NCI-H1417 treated with DMSO at 0.1 percent for 48 hours (cell line): ENCODE results near the gene PRIM1.
"Not testable (repeated sequence)": the region's sequence is repeated elsewhere in the genome, so short reads cannot be mapped to it uniquely, and the experiment has no call there.

ENCODE experiments used
- DNase-seq: peaks from one replicate; lab custom pipeline; 2025; lab: John Stamatoyannopoulos, UW

Gene PRIM1

GRCh38 chr12:56751712-56752598 lies at the start of gene PRIM1:
PRIM1 (minus strand) TSS chr12:56752323; CDS start chr12:56752298, 25 bp downstream.
- DNase-seq = peak; percentile 93

- DNase-seq = no peak
Observed at GRCh38 chr12:56800221-56800620, 48.1 kb upstream of the PRIM1 start.

DNA sequence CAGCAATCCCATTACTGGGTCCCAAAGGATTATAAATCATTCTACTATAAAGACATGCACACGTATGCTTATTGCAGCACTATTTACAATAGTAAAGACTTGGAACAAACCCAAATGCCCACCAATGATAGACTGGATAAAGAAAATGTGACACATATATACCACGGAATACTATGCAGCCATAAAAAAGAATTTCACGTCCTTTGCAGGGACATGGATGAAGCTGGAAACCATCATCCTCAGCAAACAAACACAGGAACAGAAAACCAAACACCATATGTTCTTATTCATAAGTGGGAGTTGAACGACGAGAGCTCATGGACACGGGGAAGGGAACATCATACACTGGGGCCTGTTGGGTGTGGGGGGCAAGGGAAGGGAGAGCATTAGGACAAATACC lies 47.2 kb upstream of the PRIM1 start:
- not testable (repeated sequence) for DNase-seq

GRCh38 chr12:56795791-56796190 lies 43.7 kb upstream of the PRIM1 start:
- not testable (repeated sequence) for DNase-seq

GRCh38 chr12:56795046-56795562 lies 43.0 kb upstream of the PRIM1 start:
- DNase-seq = not testable (repeated sequence)

DNA sequence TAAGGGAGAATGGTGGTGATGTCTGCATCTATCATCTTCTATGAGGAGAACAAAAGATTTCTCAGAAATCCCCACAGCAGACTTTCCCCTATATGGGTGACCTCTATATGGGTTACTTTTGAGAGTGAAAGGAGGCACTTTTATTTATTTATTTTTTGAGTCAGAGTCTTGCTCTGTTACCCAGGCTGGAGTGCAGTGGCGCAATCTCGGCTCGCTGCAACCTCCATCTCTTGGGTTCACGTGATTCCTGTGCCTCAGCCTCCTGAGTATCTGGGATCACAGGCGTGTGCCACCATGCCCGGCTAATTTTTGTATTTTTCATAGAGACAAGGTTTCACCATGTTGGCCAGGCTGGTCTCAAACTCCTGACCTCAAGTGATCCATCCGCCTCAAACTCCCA lies 41.0 kb upstream of the PRIM1 start:
- not testable (repeated sequence) for DNase-seq

DNA sequence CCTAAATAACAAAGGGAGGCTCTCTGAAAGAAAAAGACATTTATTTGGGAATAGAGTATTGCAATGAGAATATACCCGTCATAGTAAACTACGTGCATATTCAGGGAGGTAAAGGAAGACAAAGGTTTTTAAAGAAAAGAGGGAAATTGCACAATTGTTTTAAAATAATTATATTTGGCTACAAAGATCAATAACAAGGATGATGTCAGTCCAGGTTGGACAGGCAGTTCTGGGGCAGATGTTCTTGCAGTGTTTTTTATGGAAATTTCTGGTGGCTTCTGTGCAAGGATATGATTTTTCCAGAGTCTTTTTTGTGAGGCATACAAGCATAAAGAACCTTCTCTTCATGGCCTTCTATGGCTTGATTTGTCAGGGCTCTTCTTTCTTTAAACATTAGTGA lies 40.6 kb upstream of the PRIM1 start:
- DNase-seq = no peak

- DNase-seq = not testable (repeated sequence)
Observed at GRCh38 chr12:56789429-56789828, 37.3 kb upstream of the PRIM1 start.

- no peak for DNase-seq
Observed at GRCh38 chr12:56787498-56787897, 35.4 kb upstream of the PRIM1 start.

DNA sequence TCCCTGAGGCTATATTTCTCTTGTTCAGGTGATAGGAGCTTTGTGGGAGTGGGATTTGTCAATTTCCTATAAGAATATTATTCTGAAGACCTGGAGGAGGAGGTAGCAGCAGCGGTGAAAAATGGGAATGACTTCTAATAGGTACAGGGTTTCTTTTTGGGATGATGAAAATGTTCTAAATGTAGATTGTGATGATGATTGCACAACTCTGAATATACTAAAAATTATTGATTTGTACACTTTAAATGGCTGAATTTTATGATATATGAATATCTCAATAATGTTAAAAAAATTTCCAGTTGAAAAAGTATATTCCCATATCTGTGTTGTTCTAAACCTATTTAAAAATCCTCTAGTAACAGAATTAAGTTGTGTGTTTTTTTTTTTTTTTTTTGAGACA lies 33.8 kb upstream of the PRIM1 start:
- no peak for DNase-seq

DNA sequence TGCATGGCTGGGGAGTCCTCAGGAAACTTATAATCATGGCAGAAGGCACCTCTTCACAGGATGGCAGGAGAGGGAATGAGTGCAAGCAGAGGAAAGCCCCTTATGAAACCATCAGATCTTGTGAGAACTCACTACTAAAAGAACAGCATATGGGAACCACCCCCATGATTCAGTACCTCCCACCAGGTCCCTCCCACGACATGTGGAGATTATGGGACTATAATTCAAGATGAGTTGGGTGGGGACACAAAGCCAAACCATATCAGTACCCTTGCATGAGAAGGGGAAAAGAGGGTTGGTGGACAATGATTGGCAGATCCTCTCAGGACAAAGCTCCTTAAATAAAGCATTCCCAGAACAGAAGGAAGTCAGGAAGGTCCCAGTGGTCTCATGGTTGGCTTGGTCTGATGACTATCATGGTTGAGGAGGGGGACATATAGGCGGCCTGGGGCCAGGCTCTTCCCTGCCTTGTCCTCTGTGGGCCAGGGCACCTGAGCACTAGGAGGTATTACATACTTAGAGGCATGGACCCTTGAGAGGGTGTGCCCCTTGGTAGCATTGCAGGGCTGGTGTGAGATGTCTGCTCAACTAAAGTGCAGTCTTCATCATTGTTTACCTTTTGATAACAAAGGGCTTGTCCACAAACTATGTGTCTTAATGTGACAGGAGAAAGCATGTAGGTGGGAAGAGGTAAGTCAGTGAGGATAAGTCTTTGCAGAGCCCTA lies 33.2 kb upstream of the PRIM1 start:
- no peak for DNase-seq

GRCh38 chr12:56781726-56782125 lies 29.6 kb upstream of the PRIM1 start:
- DNase-seq = no peak

DNA sequence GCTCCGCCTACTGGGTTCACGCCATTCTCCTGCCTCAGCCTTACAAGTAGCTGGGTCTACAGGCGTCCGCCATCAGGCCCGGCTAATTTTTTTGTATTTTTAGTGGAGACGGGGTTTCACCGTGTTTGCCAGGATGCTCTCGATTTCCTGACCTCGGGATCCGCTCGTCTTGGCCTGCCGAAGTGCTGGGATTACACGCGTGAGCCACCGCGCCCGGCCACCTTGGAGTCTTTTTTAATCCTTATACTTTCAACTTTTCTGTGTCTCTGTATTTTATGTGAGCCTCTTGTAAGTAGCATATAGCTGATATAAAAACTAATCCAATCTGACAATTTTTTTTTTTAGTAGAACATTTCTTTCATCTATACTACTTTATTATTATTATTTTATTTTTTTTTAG lies 26.6 kb upstream of the PRIM1 start:
- no peak for DNase-seq

DNA sequence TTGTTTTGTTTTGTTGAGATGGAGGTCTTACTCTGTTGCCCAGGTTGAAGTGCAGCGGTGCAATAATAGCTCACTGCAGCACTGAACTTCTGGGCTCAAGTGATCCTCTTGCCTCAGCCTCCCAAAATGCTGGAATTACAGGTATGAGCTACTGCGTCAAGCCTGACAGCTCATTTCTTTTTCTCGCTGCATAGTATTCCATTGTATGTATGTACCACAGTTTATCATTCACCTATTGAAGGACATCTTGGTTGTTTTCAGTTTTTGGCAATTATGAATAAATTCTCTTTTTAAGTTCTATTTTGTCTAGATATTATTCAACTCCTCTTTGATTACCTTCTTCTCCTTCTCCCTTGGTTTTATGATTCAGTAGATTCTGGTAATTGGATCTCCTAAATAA lies 24.5 kb upstream of the PRIM1 start:
- no peak for DNase-seq

GRCh38 chr12:56775638-56776037 lies 23.5 kb upstream of the PRIM1 start:
- no peak for DNase-seq

DNA sequence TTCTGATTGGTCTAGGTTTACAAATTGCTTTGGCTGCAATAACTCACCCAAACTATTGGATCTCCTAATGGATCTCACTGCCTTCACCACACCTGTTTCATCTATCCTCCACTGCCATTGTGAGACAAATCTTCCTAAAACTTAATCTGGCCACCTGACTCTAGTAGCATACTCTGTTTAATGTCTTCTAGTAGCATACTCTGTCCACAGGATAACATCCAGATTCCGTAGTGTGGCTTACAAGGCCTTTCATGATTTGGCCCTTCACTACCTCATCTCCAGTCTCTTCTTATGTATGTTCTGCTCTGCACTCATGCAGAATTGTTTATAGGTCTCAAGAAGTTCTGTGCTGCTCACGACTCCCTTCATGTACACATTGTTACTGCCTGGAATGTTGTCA lies 21.0 kb upstream of the PRIM1 start:
- DNase-seq = no peak

- DNase-seq = no peak
Observed at GRCh38 chr12:56772625-56773024, 20.5 kb upstream of the PRIM1 start.

- DNase-seq = no peak
Observed at GRCh38 chr12:56769868-56770267, 17.7 kb upstream of the PRIM1 start.

DNA sequence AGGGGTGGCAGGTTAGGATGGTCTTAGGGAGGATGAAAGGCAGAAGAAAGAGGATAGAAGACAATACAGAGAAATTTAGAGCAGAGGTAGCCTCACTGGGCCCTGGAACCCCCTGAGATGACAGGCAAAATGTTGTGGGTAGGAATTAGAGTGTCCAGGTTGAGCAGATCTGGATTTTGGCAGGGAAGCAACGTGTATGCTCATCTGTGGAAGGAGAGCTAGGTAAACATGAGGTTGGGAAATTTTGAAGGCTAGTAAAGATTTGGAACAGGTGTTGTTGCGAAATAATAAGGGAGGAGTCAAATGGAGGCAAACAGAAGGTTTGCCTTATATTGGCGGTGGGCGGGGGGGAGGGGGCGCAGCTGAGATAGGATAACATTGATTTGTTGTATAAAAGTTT lies 16.3 kb upstream of the PRIM1 start:
- DNase-seq = no peak

DNA sequence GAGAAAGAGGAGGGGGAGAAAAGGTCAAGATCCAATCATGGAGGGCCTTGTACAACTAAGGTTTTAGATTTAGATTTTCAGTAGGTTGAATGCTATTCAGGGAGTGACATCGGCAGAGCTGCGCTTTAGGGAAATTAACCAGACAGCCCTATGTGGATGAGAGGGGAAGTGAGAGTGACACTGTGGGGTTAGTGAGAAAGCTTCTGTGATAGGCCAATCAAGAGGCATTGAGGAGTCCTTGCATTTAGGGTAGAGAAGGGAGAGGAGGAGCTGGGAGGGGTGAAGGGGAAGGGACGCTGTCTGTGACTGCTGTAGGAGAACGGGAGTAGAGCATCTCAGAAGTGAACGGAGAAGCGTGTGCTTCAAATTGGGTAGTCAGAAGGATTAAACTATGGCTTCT lies 14.4 kb upstream of the PRIM1 start:
- no peak for DNase-seq

DNA sequence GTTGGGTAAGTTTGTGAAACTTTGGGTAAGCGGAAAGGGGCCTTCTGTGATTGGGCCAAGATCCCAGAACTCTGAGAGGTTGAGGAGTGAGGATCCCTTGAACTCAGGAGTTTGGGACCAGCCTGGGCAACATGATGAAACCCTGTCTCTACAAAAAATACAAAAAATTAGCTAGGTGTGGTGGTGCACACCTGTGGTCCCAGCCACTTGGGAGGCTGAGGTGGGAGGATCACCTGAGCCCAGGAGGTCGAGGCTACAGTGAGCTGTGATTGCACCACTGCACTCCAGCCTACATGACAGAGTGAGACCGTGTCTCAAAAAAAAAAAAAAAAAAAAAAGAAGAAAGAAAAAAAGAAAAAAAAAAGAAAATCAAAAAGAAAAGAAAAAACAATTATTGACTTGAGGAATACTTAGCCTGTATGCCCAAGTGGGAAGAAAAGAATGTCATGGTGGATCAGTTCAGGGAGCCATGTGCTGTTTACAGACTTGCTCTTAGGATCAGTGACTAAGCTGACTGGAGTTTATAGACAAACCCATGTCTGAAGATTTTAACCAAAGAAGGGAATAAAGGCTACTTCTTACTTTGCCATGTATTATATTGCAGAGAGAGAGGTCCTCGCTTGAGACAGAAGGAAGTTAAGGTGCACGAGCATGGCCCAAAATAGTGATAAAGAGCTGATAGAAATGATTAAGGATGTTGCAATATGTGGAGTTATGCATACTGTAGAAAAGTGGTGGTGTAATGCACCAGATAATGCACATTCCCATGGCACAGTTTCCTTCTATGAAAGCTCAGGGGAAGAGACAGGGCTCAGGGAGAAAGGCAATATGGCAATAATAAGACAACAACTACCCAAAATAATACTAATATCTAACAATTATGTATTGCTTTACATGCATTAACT lies 11.9 kb upstream of the PRIM1 start:
- DNase-seq = no peak

GRCh38 chr12:56761812-56762211 lies 9.7 kb upstream of the PRIM1 start:
- no peak for DNase-seq
